Measurements from ENCODE around the gene C16orf90. TPM values are rescaled to one million over a fixed set of nuclear protein-coding genes. Genes with fewer than 3 reads are reported as not detected.

The C16orf90 gene, protein sequence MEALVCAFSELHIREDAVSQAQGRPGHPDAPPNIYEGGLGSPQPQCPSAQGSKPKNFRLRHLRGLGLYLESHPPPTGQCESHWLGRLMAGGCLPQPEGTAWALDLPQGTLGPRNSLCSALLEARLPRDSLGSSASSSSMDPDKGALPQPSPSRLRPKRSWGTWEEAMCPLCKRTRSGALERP
- total RNA-seq: not detected

GRCh38 chr16:3495176-3495575 lies at the start of gene C16orf90:
TSS of gene C16orf90 (minus strand) at chr16:3495489. CDS start at chr16:3495421, 68 bp downstream.
- DNase-seq (ENCODE audit: low spot score): no peak

DNA sequence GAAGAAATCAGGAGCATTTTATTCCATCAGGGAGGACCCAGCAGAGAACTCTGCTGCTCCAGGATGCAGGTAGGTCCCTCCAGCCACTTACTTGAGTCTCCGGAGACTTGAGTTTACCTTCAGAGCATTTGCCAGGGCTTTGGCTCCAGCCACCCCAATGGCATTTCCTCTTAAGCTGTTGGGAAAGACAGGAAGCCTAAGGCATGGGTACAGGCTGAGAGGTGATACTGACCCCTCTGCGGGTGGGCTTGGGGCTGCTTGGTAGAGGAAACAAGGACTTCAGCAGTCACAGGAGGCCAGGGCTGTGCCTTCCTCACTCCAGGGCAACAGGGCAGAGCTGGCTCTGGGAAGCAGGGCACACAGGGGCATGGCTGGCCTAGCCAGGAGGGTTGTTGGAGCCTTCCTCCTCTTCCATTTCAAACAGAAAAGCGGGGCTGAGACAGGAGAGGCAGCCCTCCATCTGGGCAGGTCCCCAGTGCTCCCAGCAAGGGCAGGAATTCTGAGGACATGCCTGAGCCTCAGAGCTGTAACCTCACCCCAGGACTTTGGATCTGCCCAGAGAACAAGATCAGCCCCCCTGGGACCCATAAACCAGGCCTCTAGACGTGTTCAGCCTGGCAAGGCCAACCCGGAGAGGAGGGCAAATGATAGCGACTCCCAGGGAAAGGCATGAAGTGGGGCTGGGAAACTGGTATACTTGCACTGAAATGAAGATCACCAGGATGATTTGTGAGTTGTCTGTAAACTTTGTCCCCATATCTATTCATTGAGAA lies 47.5 kb upstream of the C16orf90 start:
- no peak for DNase-seq (ENCODE audit: low spot score)

- DNase-seq (ENCODE audit: low spot score): no peak
Observed at GRCh38 chr16:3541527-3542155, 46.4 kb upstream of the C16orf90 start.

DNA sequence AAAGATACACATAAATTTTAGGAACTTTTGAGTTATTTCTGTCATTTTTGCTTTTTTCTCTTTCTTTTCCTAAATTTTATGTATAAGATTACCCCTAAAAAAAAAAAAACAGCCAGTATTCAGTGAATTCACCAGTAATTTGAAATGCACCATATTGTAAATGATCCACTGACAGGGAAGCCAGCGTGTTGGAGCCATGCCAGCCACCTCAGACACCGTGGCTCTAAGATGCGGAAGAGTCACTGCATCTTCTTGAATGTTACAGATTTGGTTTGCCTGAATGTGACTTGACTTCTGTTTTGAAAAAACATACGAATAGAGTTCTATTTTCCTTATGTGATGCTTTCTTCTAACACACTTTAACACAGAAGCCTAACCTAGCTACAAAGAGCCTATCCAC lies 42.9 kb upstream of the C16orf90 start:
- no peak for DNase-seq (ENCODE audit: low spot score)

DNA sequence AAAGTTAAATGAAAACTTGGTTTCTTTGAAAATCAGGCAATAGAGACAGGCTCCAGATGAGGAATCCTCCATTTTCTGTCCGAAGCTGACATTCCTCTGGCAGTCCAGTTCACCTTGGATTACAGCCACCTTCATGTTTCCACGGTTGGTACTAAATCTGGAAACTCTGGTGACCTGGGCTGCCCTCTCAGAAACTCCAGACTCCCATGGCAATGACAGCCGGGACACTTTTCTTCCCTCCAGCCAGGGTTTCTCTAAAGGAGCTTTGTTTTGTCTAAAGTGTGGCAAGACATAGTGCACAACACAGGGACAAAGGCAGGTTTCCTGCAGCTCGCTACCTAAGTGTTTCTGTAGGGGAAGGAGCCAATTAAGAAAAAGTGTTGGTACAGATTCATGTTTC lies 41.6 kb upstream of the C16orf90 start:
- DNase-seq (ENCODE audit: low spot score): no peak

DNA sequence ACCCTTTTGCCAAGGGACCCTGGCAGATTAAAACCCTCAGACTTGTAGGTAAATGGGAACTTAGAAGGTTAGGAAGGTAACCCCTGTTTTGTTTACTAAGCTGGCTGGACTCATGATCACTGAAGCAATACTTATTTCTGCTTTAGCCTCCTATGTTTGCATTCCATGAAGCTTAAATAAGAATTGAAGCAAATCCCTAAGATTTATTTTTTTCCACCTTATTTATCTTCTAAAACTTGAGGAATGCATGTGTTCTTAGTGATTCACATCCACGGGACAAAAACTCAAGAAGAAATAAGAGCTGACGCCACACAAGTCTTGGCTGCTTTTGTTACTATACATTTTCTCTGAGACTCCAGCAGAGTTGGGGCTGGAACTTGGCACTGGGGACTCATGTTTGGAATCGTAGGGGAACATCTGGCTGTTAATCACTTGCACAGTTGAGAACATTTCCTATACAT lies 41.0 kb upstream of the C16orf90 start:
- DNase-seq (ENCODE audit: low spot score): no peak

GRCh38 chr16:3534126-3534525 lies 38.8 kb upstream of the C16orf90 start:
- no peak for DNase-seq (ENCODE audit: low spot score)

DNA sequence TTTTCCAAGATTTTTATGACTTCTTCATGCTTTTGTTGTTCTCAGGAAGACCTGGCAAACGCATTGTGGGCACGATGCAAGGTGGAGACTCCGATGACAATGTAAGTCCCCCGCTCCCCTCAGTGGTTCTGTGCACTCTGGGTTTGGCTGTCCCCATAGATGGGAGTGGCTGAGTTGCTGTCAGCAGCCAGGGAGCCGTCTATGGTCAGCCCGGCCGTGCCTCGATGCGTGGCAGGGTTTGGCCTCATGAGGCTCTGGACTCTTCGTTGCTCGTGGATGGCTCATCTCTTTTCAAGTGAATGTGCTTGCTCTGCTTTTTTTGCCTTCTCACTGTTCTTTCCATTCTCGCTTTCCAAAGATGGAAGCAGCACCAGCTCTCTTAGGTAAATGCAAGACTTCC lies 37.5 kb upstream of the C16orf90 start:
- no peak for DNase-seq (ENCODE audit: low spot score)

- no peak for DNase-seq (ENCODE audit: low spot score)
Observed at GRCh38 chr16:3530371-3530914, 35.2 kb upstream of the C16orf90 start.

GRCh38 chr16:3529175-3529574 lies 33.9 kb upstream of the C16orf90 start:
- no peak for DNase-seq (ENCODE audit: low spot score)

GRCh38 chr16:3528406-3528805 lies 33.1 kb upstream of the C16orf90 start:
- no peak for DNase-seq (ENCODE audit: low spot score)

- DNase-seq (ENCODE audit: low spot score): peak; percentile 67
Observed at GRCh38 chr16:3527216-3527829, 32.0 kb upstream of the C16orf90 start.

- no peak for DNase-seq (ENCODE audit: low spot score)
Observed at GRCh38 chr16:3525951-3526350, 30.7 kb upstream of the C16orf90 start.

DNA sequence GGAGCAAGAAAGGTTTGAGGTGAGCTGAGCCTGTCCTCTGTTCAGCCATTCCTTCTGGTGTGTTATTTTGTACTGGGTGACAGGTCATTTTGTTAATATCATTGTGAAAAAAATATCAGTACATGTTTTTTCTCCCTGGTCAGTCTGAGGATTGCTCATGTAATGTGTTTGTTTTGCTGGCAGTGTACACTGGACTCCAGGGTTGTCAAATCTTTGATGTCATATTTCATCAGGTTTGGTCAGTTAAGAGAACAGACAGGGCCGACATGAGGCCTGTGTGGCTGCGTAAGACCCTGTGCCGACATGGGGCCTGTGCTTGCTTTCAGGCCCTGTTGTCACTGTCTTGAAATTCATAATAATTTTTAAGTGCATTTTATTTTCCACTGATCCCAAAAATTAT lies 28.0 kb upstream of the C16orf90 start:
- no peak for DNase-seq (ENCODE audit: low spot score)

GRCh38 chr16:3520841-3521240 lies 25.6 kb upstream of the C16orf90 start:
- no peak for DNase-seq (ENCODE audit: low spot score)

GRCh38 chr16:3520413-3520812 lies 25.1 kb upstream of the C16orf90 start:
- DNase-seq (ENCODE audit: low spot score): no peak

GRCh38 chr16:3519581-3519980 lies 24.3 kb upstream of the C16orf90 start:
- DNase-seq (ENCODE audit: low spot score): no peak

GRCh38 chr16:3518986-3519348 lies 23.7 kb upstream of the C16orf90 start:
- no peak for DNase-seq (ENCODE audit: low spot score)

- no peak for DNase-seq (ENCODE audit: low spot score)
Observed at GRCh38 chr16:3518292-3518985, 23.1 kb upstream of the C16orf90 start.

DNA sequence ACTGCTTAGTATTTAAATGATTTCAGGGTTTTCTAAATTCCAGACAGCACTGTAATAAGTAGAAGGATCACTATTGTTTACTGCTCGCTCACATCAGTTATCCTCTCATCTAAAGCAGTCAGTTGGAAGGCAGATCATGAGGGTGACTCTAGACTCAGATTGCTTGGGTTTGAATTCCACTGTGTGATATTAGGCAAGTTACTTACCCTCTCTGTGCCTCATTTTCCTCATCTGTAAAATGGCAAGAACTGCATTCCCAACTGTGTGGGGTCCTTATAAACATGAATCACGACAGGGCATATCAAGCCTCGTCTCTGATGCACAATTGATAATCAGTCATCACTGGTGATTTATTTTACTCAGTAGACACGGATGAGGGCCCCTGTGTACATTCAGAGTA lies 20.6 kb upstream of the C16orf90 start:
- no peak for DNase-seq (ENCODE audit: low spot score)

DNA sequence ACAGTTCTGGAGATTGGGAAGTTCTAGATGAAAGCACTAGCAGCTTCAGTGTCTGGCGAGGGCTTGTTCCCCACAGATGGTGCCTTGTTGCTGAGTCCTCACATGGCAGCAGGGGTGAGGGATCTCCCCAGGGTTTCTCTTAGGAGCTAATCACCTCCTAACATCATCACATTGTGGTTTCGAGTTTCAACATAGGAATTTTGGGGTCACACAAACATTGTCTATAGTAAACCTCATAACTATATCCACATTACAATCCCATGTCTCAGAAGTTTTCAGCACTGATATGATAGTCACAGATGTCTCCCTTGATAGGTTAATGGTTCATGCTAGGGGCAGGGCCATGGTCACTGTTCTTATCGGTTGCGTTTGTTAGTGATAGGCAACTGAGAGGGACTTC lies 19.3 kb upstream of the C16orf90 start:
- DNase-seq (ENCODE audit: low spot score): no peak
